K562 (cell line): ENCODE data around the gene ANKRD11. TPM values are rescaled to one million over a fixed set of nuclear protein-coding genes. Genes with fewer than 3 reads are reported as not detected.

Experiments
- EHMT2 ChIP-seq: fragments of 450-650 bp; IDR thresholded peaks from 2 replicates; pipeline ENCODE4 v1.6.1; 2018; ENCODE audit warnings: antibody characterized with exemption
- HDAC6 ChIP-seq: IDR thresholded peaks from 2 replicates; pipeline ENCODE4 v1.6.1; 2012; ENCODE audit warnings: low read depth, mild to moderate bottlenecking, control low read depth, inconsistent platforms, low read length, moderate library complexity
- MEF2A ChIP-seq: IDR thresholded peaks from 2 replicates; pipeline ENCODE4 v1.6.1; 2011; ENCODE audit warnings: low read depth, mild to moderate bottlenecking, low read length, moderate library complexity; ENCODE audit not compliant: control insufficient read depth
- NONO ChIP-seq, 2 experiments: fragments of 200-400 bp in 1 of 2; fragments of 450-650 bp in 1 of 2; formaldehyde crosslinking in 1 of 2; IDR thresholded peaks; 2 replicates each; pipeline ENCODE4 v1.6.1; 2017; ENCODE audit warnings: low read depth in 2 of 2, mild to moderate bottlenecking in 2 of 2, moderate library complexity in 2 of 2, low read length in 1 of 2
- PBX2 ChIP-seq, 2 experiments: IDR thresholded peaks in 1 of 2; conservative IDR thresholded peaks in 1 of 2; 2 replicates each; pipeline ENCODE4 v1.6.1; 2016; ENCODE audit warnings: low read depth in 2 of 2, mild to moderate bottlenecking in 1 of 2, missing compliant biosample characterization in 1 of 2, missing genetic modification characterization in 1 of 2, moderate library complexity in 1 of 2
- PPARD ChIP-seq: fragments of 250-450 bp; sonication (Bioruptor Pico); IDR thresholded peaks from 2 replicates; pipeline ENCODE4 v1.8.0; 2022; ENCODE audit warnings: inconsistent platforms, mild to moderate bottlenecking, moderate library complexity
- SIN3A ChIP-seq, 2 experiments: fragments of 150-350 bp in 1 of 2; IDR thresholded peaks; 2 replicates each; pipeline ENCODE4 v1.6.1; 2011 to 2016; ENCODE audit warnings: borderline replicate concordance in 2 of 2, low read depth in 2 of 2, low read length in 2 of 2, mild to moderate bottlenecking in 2 of 2, moderate library complexity in 2 of 2; ENCODE audit not compliant: control insufficient read depth in 1 of 2
- ZNF239 ChIP-seq: fragments of 250-450 bp; sonication (Bioruptor Pico); IDR thresholded peaks from 2 replicates; pipeline ENCODE4 v1.4.0; 2020; ENCODE audit warnings: mild to moderate bottlenecking
- ZNF583 ChIP-seq: fragments of 250-450 bp; sonication (Bioruptor Pico); IDR thresholded peaks from 2 replicates; pipeline ENCODE4 v1.4.0; 2020
- ZSCAN29 ChIP-seq: fragments of 450-650 bp; IDR thresholded peaks from 2 replicates; pipeline ENCODE4 v1.6.1; 2017
- polyA plus RNA-seq, 8 experiments: library from polyadenylated mRNA; depleted of rRNA in 4 of 8; stranded (reverse) in 5 of 8; unstranded in 3 of 8; fragments of >200 nt; fragmentation: Nextera tagmentation in 2 of 8; fragmentation: Illumina TruSeq in 1 of 8; extraction: Ambion mirVana in 2 of 8; extraction: Trizol in 1 of 8; gene quantifications; 2 replicates each; pipeline versions ENCODE4 v1.2.1 to v1.2.3, GENCODE V29; 2011 to 2014; ENCODE audit warnings: inconsistent platforms in 1 of 8, missing spikeins in 1 of 8
- total RNA-seq, 7 experiments: library from RNA; depleted of rRNA in 6 of 7; stranded (reverse); fragments of >200 nt in 6 of 7; fragmentation: Illumina TruSeq in 2 of 7; extraction: Trizol in 2 of 7; gene quantifications; 2 replicates each; pipeline versions ENCODE4 v1.2.1 to v1.2.3, GENCODE V29; 2011 to 2021; ENCODE audit warnings: low replicate concordance in 1 of 7
- TF ChIP-seq, protein P1 (sequence below): sonication (generic); formaldehyde crosslinking; IDR thresholded peaks from 2 replicates; pipeline ENCODE4 v1.5.0; 2020; ENCODE audit warnings: missing genetic modification reagents

ANKRD11 gene
- total and polyA plus RNA-seq, 9 of the 15 experiments (the other 6 are each of a cell fraction or from before 2014, with no cell fraction given) = 4.7 to 126 (median 31.7) TPM

DNA sequence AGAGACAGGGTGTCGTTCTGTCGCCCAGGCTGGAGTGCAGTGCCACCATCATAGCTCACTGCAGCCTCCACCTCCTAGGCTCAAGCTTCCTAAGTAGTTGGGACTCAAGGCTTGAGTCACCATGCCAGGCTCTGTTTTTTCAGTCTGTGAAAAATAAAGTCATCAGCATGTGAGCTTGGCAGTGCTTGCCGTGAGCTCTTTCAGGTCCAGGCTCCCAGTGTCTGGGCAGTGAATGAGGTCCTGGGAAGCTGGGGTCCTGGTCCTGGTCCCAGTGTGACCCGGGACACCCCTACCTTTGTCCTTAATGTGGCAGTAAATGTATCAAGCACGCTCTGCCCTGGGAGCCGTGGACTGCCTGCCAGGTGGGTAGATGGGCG is 47.2 kb upstream of the ANKRD11 start (continued):
- TF ChIP-seq, protein P1, sequence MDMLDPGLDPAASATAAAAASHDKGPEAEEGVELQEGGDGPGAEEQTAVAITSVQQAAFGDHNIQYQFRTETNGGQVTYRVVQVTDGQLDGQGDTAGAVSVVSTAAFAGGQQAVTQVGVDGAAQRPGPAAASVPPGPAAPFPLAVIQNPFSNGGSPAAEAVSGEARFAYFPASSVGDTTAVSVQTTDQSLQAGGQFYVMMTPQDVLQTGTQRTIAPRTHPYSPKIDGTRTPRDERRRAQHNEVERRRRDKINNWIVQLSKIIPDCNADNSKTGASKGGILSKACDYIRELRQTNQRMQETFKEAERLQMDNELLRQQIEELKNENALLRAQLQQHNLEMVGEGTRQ (CRISPR knock-in tag) = no peak
- no peak for TF ChIP-seq PPARD (CRISPR knock-in tag)
- TF ChIP-seq ZNF239 = no peak
- TF ChIP-seq SIN3A (IDR thresholded peaks at IDR 0.05; ENCODE audit: borderline replicate concordance in 2 of 2, control insufficient read depth in 1 of 2, low read depth in 2 of 2, low read length in 2 of 2) = no peak
- no peak for TF ChIP-seq ZNF583 (CRISPR knock-in tag)
- no peak for TF ChIP-seq ZSCAN29
- TF ChIP-seq HDAC6 = no peak
- no peak for TF ChIP-seq NONO (IDR thresholded peaks at IDR 0.05; ENCODE audit: low read depth in 2 of 2, low read length in 1 of 2)
- TF ChIP-seq PBX2 (CRISPR knock-in tag; IDR thresholded peaks at IDR 0.05; ENCODE audit: low read depth) = no peak
- TF ChIP-seq PBX2 (tag; conservative IDR thresholded peaks at IDR 0.05; ENCODE audit: low read depth) = no peak
- TF ChIP-seq EHMT2 = no peak
- TF ChIP-seq MEF2A = no peak
